DOHH2 (cell line): ENCODE data around the gene OTOP3.

ENCODE experiments used
- EZH2phosphoT487 ChIP-seq: fragments of 200-600 bp; sonication (generic); IDR thresholded peaks from 2 replicates; pipeline ENCODE4 v1.6.1; 2017; ENCODE audit warnings: borderline replicate concordance, mild to moderate bottlenecking, antibody characterized with exemption, low read length, moderate library complexity, mixed read lengths
- TF ChIP-seq, protein P1 (sequence below): fragments of 200-600 bp; sonication (generic); IDR thresholded peaks from one replicate; pipeline ENCODE4 v1.5.1; 2014; ENCODE audit warnings: antibody characterized with exemption, mild to moderate bottlenecking, low read depth, low read length; ENCODE audit not compliant: poor library complexity, severe bottlenecking

DNA sequence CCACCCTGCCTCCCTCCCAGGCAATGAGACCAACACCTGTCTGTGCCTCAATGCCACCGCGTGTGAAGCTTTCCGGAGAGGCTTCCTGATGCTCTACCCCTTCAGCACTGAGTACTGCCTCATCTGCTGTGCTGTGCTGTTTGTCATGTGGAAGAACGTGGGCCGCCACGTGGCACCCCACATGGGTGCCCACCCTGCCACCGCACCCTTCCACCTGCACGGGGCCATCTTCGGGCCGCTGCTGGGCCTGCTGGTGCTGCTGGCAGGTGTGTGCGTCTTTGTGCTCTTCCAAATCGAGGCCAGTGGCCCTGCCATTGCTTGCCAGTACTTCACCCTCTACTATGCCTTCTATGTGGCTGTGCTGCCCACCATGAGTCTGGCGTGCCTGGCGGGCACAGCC lies 10.9 kb downstream of the OTOP3 start:
- TF ChIP-seq, protein P1, sequence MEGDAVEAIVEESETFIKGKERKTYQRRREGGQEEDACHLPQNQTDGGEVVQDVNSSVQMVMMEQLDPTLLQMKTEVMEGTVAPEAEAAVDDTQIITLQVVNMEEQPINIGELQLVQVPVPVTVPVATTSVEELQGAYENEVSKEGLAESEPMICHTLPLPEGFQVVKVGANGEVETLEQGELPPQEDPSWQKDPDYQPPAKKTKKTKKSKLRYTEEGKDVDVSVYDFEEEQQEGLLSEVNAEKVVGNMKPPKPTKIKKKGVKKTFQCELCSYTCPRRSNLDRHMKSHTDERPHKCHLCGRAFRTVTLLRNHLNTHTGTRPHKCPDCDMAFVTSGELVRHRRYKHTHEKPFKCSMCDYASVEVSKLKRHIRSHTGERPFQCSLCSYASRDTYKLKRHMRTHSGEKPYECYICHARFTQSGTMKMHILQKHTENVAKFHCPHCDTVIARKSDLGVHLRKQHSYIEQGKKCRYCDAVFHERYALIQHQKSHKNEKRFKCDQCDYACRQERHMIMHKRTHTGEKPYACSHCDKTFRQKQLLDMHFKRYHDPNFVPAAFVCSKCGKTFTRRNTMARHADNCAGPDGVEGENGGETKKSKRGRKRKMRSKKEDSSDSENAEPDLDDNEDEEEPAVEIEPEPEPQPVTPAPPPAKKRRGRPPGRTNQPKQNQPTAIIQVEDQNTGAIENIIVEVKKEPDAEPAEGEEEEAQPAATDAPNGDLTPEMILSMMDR: no peak
- no peak for TF ChIP-seq EZH2phosphoT487
